Measurements from ENCODE around the gene TEAD1.

The TEAD1 gene

DNA sequence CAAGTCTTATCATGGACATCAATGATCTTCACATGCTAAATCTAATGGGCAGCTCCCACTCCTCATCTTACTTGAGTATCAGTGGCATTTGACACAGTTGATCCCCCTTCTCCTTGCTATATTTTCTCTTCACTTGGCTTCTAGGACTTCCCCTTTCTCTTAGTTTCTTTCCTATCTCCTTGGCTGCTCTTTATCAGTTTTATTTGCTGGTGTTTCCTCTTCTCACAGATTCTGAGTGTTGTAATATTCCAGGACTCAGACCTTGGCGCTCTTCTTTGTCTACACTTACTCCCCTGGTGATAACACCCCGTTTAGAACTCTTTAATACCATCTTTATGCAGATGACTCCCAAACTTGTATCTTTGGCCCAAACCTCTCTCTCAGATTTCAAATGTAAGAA lies 301.0 kb downstream of the TEAD1 start:
- no peak for TF ChIP-seq POLR2AphosphoS5 (IDR thresholded peaks at IDR 0.05; ENCODE audit: low read depth, low read length)
- TF ChIP-seq SIN3A (IDR thresholded peaks at IDR 0.05; ENCODE audit: borderline replicate concordance, insufficient read depth, low read length) = no peak
- no peak for TF ChIP-seq TAF1 (IDR thresholded peaks at IDR 0.05; ENCODE audit: borderline replicate concordance, insufficient read depth, low read length)
- TF ChIP-seq, protein P1, sequence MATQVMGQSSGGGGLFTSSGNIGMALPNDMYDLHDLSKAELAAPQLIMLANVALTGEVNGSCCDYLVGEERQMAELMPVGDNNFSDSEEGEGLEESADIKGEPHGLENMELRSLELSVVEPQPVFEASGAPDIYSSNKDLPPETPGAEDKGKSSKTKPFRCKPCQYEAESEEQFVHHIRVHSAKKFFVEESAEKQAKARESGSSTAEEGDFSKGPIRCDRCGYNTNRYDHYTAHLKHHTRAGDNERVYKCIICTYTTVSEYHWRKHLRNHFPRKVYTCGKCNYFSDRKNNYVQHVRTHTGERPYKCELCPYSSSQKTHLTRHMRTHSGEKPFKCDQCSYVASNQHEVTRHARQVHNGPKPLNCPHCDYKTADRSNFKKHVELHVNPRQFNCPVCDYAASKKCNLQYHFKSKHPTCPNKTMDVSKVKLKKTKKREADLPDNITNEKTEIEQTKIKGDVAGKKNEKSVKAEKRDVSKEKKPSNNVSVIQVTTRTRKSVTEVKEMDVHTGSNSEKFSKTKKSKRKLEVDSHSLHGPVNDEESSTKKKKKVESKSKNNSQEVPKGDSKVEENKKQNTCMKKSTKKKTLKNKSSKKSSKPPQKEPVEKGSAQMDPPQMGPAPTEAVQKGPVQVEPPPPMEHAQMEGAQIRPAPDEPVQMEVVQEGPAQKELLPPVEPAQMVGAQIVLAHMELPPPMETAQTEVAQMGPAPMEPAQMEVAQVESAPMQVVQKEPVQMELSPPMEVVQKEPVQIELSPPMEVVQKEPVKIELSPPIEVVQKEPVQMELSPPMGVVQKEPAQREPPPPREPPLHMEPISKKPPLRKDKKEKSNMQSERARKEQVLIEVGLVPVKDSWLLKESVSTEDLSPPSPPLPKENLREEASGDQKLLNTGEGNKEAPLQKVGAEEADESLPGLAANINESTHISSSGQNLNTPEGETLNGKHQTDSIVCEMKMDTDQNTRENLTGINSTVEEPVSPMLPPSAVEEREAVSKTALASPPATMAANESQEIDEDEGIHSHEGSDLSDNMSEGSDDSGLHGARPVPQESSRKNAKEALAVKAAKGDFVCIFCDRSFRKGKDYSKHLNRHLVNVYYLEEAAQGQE (IDR thresholded peaks at IDR 0.05; ENCODE audit: insufficient read depth in 1 of 2, low read depth in 2 of 2, low read length in 2 of 2) = no peak
- TF ChIP-seq FOXP2 (optimal IDR thresholded peaks at IDR 0.05; ENCODE audit: borderline replicate concordance, extremely low read depth, extremely low read length, insufficient read depth) = no peak

DNA sequence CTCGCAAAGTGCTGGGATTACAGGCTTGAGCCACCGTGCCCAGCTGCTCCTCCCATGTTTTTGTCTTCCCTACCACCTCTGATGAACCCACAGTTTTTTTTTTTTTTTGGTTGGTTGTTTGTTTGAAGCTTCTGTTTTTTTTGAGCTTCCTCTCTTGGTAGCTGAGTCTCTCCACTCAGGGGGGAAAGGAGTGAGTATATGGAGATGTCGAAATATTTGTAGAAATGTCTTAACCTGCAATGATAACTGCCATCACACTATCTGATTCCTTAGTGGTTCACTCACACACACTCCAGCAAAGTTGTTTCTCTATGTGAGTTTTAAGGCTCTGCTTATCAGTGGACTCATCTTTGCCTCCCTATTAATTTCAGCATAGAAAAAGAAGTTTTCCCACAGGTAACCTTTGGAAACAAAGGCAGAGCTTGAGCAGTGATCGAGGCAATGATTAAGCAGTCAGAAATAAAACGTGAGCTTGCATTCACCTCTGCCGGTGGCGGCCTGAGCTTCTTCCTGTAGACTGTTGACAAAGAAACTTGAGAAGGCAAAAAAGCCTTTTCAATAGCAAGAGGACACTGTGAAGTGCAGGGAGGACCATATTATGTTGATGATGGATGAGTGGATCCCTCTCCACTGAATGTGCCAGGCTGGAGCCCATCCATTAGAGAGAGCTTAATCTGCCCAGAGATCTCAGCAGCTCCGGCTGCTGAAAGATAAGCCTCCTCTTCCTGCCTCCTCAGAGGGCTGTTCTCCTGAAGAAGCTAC lies 305.9 kb downstream of the TEAD1 start:
- TF ChIP-seq SIN3A (IDR thresholded peaks at IDR 0.05; ENCODE audit: borderline replicate concordance, insufficient read depth, low read length) (no peak), TAF1 (IDR thresholded peaks at IDR 0.05; ENCODE audit: borderline replicate concordance, insufficient read depth, low read length) (no peak), POLR2AphosphoS5 (IDR thresholded peaks at IDR 0.05; ENCODE audit: low read depth, low read length) (no peak), FOXP2 (optimal IDR thresholded peaks at IDR 0.05; ENCODE audit: borderline replicate concordance, extremely low read depth, extremely low read length, insufficient read depth) (no peak)
- TF ChIP-seq, protein P1 (IDR thresholded peaks at IDR 0.05; ENCODE audit: insufficient read depth in 1 of 2, low read depth in 2 of 2, low read length in 2 of 2) = no peak

DNA sequence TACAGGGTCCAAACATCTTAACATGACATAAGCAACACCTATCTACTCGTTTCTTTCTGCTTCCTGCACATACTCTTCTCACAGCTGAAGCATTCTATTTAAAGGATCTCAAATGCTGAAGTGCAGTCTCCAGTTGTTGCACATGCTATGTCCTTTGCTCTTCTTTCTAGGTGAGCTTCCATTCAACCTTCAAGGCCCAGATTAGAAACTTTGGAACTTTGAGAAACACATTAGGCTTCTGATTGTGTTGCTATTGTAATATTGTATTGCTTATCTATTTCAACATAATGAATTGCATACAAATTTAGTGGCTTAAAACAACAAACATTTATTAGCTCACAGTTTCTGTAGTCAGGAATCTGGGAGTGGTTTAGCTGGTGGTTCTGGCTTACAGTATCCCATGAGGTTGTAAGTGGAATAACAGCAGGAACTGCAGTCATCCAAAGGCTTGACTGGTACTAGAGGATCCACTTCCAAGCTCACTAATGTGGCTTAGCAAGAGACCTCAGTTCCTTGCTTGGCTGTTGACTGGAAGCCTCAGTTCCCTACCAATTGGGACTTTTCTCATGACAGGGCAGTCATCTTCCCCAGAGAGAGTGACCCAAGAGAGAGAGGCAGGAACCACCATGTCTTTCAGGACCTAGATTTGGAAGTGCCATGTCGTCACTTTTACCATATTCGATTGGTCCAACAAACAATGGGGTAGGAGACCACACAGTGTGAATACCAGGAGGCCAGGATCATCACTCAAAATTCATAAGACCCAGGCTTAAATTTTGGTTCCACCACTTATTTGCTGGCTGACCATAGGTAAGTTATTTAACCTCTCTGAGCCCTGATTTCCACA lies 307.7 kb downstream of the TEAD1 start:
- TF ChIP-seq POLR2AphosphoS5 (IDR thresholded peaks at IDR 0.05; ENCODE audit: low read depth, low read length) = no peak
- TF ChIP-seq FOXP2 (optimal IDR thresholded peaks at IDR 0.05; ENCODE audit: borderline replicate concordance, extremely low read depth, extremely low read length, insufficient read depth) = no peak
- no peak for TF ChIP-seq TAF1 (IDR thresholded peaks at IDR 0.05; ENCODE audit: borderline replicate concordance, insufficient read depth, low read length)
- TF ChIP-seq, protein P1 (IDR thresholded peaks at IDR 0.05; ENCODE audit: insufficient read depth in 1 of 2, low read depth in 2 of 2, low read length in 2 of 2) = no peak
- no peak for TF ChIP-seq SIN3A (IDR thresholded peaks at IDR 0.05; ENCODE audit: borderline replicate concordance, insufficient read depth, low read length)

DNA sequence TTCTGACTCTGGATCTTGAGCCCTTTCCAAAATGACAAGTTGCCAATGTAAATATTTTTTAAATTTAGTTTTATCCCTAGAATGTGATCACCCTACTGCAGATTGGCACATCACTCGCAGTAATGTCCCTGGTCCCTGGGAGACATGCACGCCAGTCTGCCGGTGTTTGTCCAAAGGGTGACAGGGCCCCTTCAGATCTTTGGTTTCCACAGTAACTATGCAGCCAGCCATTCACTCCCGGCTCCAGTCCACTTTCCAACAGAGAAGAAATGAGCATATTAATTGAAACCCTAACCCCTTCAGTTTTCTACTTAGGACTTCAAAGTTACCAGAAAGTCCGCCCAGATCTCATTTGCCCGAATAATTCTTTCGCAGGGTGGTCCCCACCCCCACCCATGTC lies 309.1 kb downstream of the TEAD1 start:
- no peak for TF ChIP-seq SIN3A (IDR thresholded peaks at IDR 0.05; ENCODE audit: borderline replicate concordance, insufficient read depth, low read length)
- TF ChIP-seq FOXP2 (optimal IDR thresholded peaks at IDR 0.05; ENCODE audit: borderline replicate concordance, extremely low read depth, extremely low read length, insufficient read depth) = no peak
- no peak for TF ChIP-seq TAF1 (IDR thresholded peaks at IDR 0.05; ENCODE audit: borderline replicate concordance, insufficient read depth, low read length)
- TF ChIP-seq, protein P1 (IDR thresholded peaks at IDR 0.05; ENCODE audit: insufficient read depth in 1 of 2, low read depth in 2 of 2, low read length in 2 of 2) = no peak
- TF ChIP-seq POLR2AphosphoS5 (IDR thresholded peaks at IDR 0.05; ENCODE audit: low read depth, low read length) = no peak
